Jurkat, Clone E6-1 (cell line): ENCODE measurements around the gene CD3E.
A peak's percentile ranks its signal among the peaks of the same experiment; 100 is the strongest.
"Not testable (repeated sequence)": the region's sequence is repeated elsewhere in the genome, so short reads cannot be mapped to it uniquely, and the experiment has no call there.

Source experiments
- DNase-seq: peaks from one replicate; pipeline ENCODE4 v3.0.0-alpha.2; 2011; ENCODE audit warnings: low read depth, low spot score
- H3K4me3 ChIP-seq: 2 replicates; pipeline ENCODE4 v1.5.1; 2011; ENCODE audit warnings: mild to moderate bottlenecking, low read length, control low read depth, moderate library complexity

CD3E gene

DNA sequence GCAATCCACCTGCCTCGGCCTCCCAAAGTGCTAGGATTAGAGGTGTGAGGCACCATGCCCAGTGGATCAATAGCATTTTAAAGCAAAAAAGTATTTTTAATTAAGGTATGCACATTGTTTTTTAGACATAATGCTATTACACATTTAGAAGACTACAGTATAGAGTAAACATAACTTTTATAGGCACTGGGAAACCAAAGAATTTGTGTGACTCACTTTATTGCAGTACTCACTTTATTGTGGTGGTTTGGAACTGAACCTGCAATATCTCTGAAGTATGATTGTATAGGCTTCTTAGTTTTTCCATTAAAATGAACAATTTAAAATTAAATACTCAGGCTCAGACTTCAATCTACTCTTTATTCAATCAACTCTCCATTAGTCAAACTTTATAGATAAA, 17.5 kb upstream of the CD3E start:
- no peak overlapping the region for H3K4me3 ChIP-seq
- DNase-seq, result no peak

DNA sequence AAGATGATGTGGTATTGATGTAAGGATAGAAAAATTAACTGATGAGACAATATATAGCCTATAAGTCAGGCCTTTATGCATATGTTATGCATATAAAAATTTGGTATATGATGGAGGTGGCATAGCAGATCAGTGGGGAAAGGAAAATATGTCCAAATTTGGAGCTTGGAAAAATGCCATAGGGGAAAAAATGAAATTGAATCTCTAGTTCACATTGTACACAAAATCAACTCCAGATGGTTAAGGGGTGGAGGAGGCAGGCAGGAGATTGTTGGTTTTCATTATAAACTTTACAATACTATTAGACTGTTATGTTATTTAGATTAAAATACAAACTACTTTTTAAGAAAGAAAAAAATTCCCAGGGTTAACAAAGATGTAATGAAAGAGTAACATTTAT, 15.1 kb upstream of the CD3E start:
- H3K4me3 ChIP-seq, result no peak overlapping the region
- DNase-seq, result no peak

DNA sequence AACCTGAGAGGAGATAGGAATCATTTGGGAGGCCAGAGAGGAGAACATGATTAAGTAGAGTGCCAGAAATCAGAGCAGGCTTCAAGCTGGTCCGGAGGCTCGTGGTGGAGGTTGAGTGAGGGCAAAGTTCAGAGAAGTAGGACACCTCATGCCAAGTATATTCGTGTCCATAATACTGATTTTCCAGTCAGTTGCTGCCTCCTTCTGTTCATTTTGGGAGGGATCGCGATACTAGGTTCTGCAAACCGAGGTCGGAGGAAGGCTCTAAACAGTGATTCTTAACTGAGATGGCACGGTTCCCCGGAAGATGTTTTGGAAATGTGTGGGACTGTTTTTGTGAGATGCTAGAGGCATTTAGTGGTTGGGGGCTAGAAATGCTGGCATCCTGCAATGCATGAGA, 13.6 kb upstream of the CD3E start:
- DNase-seq, result no peak
- H3K4me3 ChIP-seq, result no peak overlapping the region

DNA sequence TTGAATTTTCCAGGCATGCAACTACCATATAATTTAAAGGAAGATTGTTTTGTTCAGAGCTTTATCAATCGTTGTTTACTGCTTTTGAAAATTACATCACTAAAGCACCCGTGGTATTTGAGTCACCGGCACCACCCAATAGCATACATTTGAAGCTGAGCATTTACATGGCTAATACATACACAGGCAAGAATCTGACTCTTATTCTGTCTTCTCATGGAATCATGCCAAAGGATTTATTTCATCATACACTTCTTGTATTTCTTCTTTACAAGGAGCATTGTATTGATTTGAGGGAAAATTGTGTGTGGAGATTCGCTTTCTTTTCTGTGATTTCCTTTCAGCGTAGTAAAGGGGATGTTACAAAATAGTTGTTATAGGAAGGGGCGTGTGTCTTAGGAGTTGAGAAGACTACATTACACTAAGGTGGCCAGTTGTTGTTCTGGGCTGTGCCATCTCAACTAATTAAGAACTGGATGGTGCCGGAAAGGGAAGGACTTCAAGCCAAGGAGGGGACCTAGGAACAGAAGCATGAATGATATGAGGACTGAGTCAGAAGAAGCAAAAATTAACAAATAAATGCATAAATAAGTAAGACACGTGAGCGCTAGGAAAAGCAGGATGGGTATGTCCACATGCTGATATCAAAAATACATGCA, 12.9 kb upstream of the CD3E start:
- no peak for DNase-seq
- H3K4me3 ChIP-seq, result no peak overlapping the region

DNA sequence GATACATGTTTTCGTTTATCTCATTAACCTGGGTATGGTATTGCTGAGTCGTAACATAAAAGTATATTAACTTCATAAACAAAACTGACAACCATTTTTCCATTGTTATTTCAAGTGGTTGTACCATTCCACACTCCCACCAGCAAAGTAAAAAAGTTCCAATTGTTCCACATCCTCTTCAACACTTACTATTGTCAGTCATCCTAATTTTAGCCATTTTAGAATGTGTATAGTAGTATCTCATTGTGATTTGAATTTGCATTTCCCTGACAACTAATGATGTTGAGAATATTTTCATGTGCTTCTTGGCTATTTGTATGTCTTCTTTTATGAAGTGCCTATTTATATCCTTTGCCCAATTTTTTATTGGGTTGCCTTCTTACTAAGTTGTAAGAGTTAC, 10.5 kb upstream of the CD3E start:
- no peak for DNase-seq
- H3K4me3 ChIP-seq, result no peak overlapping the region

DNA sequence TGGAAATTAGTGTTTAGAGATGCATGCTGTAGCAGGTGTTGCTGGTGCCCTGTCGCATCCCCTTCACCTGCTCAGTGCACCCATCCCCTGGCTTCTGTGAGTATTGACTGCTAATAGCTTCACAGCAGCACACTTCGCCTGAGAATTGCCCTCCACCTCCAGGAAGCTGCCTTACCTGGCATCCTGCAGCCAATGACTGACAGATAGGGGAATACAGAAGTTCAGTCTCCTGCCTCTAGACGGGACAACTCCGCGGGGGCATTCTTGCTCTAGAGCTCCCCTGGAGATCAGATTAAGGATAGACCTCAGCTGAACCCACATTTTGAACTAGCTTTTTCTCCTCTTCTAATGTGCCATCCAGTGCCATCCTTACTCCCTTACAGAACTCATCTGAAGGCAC, 9.3 kb upstream of the CD3E start:
- H3K4me3 ChIP-seq, result no peak overlapping the region
- no peak for DNase-seq

DNA sequence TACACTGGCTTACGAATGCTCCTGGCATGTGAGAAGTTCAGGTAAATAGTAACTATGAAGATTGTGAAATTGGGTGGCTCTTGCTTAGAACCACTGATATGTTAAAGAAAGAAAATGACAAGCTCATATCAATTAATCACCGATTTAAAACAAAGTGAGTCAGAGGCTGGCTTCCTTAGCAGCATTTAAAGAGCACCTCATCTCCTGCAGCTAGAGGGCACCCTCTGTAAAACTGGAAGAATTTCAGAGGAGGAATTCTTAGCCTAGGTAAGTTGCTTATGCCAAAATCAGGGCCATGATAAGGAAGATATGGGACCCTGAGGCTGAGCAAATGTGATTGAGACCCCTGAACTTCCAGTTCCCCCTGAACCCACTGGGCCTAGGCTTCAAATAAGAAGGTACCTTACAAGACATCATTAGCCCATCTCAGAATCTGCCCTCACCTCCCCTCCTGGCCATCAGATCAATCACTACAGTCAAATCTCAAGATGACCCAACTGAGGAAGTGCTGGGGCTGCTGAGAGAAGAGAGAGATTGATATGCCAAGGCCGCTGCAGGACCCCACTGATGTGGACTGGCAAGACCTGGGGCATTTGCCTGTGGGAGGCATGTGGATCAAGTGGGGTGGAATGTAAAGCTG, 8.6 kb upstream of the CD3E start:
- peak; percentile 68 for DNase-seq

DNA sequence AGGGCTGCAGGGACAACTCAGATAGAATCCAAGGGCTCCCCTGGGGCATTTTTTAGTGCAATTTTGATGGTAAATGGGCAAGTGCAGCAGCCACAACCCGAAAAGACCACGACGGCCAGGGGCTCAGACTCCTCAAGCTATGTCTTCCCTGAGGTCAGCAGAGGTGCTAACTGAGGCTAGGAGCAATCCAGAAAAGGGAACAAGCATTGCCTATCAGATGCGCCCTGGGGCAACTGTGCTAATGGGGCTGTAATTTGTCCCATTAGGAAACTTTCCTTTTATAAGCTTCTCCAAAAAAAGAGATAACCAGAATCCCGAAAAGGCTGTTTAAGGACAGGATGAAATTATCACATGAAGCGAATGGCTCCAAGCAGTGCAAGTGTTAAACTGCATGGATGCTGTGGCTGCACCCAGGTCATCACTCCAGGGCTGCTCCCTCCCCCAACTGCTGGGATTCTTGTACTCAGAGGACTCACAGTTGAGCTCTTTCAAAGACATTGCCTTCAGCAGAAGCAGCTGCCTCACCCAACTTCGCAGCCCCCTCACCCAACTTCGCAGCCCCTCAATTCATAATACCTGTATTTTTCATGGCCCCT, 2.8 kb upstream of the CD3E start:
- DNase-seq, result no peak

More for the DNA sequence above, 8.6 kb upstream of the CD3E start:
- no peak overlapping the region for H3K4me3 ChIP-seq

DNA sequence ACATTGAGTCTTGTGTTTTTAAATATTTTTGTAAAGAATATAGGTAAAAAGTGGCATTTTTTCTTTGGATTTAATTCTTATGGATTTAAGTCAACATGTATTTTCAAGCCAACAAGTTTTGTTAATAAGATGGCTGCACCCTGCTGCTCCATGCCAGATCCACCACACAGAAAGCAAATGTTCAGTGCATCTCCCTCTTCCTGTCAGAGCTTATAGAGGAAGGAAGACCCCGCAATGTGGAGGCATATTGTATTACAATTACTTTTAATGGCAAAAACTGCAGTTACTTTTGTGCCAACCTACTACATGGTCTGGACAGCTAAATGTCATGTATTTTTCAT, 333 bp upstream of the CD3E start:
- peak overlapping the region; percentile 69 for H3K4me3 ChIP-seq

More for the DNA sequence above, 2.8 kb upstream of the CD3E start:
- H3K4me3 ChIP-seq, result no peak overlapping the region

DNA sequence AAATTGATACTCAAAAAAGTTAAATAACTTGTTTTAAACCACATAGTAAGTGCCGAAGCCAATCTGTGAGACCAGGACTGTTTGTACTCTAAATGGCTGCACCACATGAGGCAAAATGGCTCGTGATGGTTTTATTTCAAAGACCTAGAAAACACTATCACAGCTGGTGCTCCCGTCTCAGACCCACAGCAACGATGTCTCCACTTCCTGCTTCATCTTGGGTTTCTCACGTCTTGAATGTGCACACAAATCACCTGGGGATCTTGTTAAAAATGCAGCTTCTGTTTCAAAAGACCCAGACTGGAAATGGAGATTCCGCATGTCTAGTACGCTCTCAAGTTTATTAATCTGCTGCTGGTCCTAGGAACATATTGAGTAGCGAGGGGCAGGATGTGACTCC, 1.2 kb downstream of the CD3E start:
- peak; percentile 94 for DNase-seq
- H3K4me3 ChIP-seq, result peak overlapping the region; percentile 69

More for the DNA sequence above, 333 bp upstream of the CD3E start:
- peak; percentile 90 for DNase-seq

DNA sequence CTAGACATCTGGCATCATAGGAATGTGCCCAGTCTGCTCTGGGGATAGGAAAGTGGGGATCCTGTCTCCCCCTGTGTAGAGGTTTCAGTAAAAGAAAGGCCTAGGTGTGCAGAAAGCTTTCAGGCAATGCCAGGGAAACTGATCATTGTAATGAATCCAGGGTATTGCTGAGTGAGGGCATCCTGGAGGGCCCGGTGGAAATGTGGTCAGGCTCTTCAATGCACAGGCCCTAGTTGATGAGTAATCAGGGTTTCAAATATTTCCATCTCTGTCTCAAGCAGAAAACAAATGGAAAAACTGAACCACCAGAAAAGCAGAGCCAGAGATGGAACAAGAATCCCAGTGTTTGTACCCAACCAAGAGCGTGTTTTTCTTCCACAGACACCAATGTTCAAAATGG, 2.0 kb downstream of the CD3E start:
- peak overlapping the region; percentile 69 for H3K4me3 ChIP-seq
- DNase-seq, result no peak

DNA sequence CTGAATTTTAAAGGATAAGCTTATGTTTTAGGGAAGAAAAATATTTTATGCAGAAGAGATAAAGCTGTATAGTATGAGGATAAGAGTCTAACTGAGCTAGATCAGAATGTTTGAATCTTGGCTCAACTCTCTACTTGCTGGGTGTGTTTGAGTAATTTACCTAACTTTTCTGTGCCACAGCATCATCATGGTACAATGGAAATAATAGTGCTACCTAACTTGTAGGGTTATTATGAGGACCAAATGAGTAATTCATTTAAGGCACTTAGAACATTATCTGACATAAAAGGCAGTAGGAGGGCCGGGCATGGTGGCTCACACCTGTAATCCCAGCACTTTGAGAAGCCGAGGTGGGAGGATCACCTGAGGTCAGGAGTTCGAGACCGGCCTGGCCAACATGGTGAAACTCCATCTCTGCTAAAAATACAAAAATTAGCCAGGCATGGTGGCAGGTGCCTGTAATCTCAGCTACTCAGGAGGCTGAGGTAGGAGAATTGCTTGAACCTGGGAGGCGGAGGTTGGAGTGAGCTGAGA, 4.5 kb downstream of the CD3E start:
- DNase-seq, result not testable (repeated sequence)

DNA sequence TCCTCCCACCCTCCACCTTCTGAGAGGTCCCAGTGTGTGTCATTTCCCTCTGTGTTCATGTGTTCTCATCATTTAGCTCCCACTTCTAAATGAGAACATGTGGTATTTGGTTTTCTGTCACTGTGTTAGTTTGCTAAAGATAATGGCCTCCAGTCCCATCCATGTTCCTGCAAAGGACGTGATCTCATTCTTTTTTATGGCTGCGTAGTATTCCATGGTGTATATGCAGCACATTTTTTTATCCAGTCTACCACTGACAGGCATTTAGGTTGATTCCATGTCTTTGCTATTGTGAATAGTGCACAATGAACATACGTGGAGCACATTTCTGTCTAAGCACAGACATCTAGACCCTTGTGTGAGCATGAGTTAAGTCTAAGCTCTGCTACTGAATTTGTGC, 5.7 kb downstream of the CD3E start:
- no peak for DNase-seq
- H3K4me3 ChIP-seq, result no peak overlapping the region

More for the DNA sequence above, 4.5 kb downstream of the CD3E start:
- not testable (repeated sequence) for H3K4me3 ChIP-seq

DNA sequence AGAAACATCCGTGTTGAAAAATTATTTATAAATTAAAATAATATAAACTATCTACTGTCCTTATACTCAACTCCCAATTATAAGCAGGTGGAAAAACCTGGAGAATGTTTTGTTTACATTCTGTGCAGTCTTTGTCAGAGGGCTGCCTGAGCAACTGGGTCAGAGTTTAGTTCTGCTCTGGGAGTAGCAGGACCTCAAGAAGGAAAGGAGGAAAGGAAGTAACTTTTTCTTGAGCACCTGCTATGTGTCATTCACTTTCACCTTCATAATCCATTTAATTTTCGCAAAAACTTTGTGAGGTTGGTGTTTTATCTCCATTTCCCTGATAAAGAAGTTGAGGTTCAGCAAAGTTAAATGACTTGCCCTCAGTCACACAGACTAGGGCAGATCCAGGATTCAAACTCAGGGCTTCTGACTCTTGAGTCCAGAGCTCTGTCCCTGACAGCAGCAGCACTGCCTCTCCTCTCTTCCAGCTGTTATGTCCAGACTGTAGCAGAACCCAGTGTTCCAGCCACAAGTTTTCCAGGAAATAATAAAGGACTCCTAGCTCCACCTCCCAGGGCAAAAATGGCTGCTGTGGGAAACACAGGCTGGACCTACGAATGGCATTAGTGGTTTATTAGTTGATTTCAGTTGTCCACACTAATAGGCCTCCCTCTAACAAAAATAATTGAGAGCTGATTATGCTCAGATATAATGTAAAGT, 6.4 kb downstream of the CD3E start:
- H3K4me3 ChIP-seq, result no peak overlapping the region
- DNase-seq, result no peak

DNA sequence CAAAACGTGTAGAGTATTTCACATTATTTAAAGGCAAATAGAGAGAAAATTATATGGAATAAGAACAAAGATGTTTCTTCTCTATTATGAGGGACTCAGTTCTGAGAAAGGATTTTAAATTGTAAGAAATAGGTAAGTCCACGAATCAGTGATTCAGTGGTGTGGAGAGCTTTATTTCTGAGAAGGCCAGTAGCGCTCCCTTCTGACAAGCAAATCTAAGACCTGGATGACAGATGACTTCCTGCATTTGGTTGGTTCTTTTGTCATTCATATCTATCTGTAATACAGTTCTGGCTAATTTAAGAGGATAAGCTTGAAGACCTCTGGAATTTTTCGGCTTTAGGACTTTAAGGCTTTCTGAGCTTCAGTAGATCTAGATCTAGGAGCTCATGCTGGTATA, 7.0 kb downstream of the CD3E start:
- no peak overlapping the region for H3K4me3 ChIP-seq
- no peak for DNase-seq

DNA sequence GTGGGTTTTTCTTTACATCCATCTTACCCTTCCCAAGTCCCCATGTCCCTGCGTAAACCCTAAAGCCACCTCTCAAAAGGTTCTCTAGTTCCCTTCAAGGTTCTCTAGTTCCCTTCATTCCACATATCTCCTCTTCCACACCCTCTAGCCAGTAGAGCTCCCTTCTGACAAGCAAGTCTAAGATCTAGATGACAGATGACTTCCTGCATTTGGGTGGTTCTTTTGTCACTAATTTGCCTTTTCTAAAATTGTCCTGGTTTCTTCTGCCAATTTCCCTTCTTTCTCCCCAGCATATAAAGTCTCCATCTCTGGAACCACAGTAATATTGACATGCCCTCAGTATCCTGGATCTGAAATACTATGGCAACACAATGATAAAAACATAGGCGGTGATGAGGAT, 7.8 kb downstream of the CD3E start:
- H3K4me3 ChIP-seq, result no peak overlapping the region
- no peak for DNase-seq

DNA sequence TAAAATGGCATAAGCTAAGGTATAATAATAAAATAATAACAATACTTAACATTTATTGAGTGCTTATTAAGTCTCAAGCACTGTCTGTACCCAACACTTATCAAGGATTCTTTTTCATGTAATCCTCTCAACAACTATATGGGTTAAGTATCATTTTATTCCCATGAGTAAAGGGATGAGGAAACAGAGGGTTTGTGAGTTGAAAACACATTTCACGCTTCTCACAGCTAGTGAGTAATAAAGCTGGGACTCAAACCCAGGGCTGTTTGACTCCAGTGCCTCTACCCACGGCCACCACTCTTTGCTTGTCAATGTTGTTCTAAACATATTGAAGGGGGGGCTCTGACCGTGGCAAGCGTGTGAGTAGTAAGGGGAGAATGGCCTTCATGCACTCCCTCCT, 8.7 kb downstream of the CD3E start:
- no peak overlapping the region for H3K4me3 ChIP-seq
- DNase-seq, result no peak

DNA sequence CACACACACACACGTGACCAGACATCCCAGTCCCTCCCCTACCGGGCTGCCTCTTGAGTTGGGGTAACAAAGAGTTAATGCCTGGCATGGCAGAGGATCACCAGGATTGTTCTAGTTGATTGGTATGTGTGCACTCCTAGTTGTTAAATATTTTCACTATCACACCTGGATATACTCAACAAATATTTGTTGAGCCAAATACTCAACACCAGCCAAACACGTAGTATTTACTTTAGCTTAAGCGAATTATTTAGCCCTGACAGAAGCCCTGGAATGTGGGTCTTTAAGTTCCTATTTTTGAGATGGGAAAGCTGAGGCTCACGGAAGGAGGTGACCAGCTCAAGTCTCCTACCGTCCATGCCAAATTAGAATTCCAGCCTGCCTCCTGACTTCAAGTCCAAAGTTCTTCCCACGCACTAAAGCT, 10.5 kb downstream of the CD3E start:
- H3K4me3 ChIP-seq, result peak overlapping the region; percentile 35
- DNase-seq, result no peak

DNA sequence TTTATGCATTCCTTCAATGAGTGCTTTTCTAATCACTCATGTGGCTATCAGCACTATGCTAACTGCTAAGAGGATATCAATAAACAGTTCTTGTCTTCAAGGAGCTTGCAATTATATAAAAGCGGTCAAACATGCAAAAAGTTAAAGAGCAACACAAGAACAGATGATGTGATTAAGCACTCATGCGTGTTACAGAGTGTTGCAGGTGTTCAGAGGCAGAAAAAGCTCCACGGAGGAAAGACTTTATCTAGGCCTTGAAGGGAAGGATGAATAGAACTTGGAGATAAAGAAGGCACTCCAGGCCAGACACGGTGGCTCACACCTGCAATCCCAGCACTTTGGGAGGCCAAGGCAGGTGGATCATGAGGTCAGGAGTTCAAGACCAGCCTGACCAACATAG, 13.6 kb downstream of the CD3E start:
- no peak overlapping the region for H3K4me3 ChIP-seq
- peak; percentile 70 for DNase-seq
